ENCODE measurements around the gene TXK.

GRCh38 chr4:48018112-48018511 lies 115.9 kb downstream of the TXK start:
- TF ChIP-seq CTCF (IDR thresholded peaks at IDR 0.05), result no peak
- no peak for TF ChIP-seq POLR2AphosphoS5 (IDR thresholded peaks at IDR 0.05)

Data from suprapubic skin (tissue), 3 donors.